Uterus (tissue), 2 donors: Measurements from ENCODE around the gene FLT1.

Source experiments
- CTCF ChIP-seq, 4 experiments: fragments of 200-600 bp in 2 of 4; fragments of 450-650 bp in 2 of 4; sonication (generic) in 2 of 4; IDR thresholded peaks; one replicate each; pipeline ENCODE4 v1.5.1; 2016 to 2019; ENCODE audit warnings: antibody characterized with exemption in 4 of 4, mild to moderate bottlenecking in 2 of 4, moderate library complexity in 1 of 4
- POLR2A ChIP-seq, 2 donors: fragments of 450-650 bp; IDR thresholded peaks; one replicate each; pipeline ENCODE4 v1.6.1; 2016; ENCODE audit warnings: antibody characterized with exemption in 2 of 2, mild to moderate bottlenecking in 1 of 2, moderate library complexity in 1 of 2

GRCh38 chr13:28406733-28407266 lies 88.1 kb downstream of the FLT1 start:
- TF ChIP-seq CTCF (IDR thresholded peaks at IDR 0.05) (no peak), POLR2A (IDR thresholded peaks at IDR 0.05) (no peak)
